SU-DHL-6 (cell line): ENCODE measurements around the gene SLC26A6.

ENCODE experiments used
- H2AFZ ChIP-seq: fragments of 200-600 bp; sonication (generic); 2 replicates; pipeline ENCODE4 v1.6.1; 2014; ENCODE audit warnings: low read depth, mild to moderate bottlenecking, moderate library complexity, mixed read lengths, antibody characterized with exemption, low read length; ENCODE audit not compliant: severe bottlenecking
- H3F3A ChIP-seq: fragments of 200-600 bp; shearing (Covaris generic); 2 replicates; pipeline ENCODE4 v1.6.0; 2016; ENCODE audit warnings: antibody characterized with exemption, mild to moderate bottlenecking; ENCODE audit not compliant: insufficient read depth
- H3K27ac ChIP-seq: fragments of 200-600 bp; sonication (generic); 2 replicates; pipeline ENCODE4 v1.5.1; 2016; ENCODE audit warnings: low read depth, mild to moderate bottlenecking, low read length, moderate library complexity, mixed read lengths
- H3K27me3 ChIP-seq: fragments of 200-600 bp; sonication (generic), shearing (Covaris generic); 2 replicates; pipeline ENCODE4 v1.6.0; 2014; ENCODE audit warnings: mild to moderate bottlenecking, low read length
- H3K36me3 ChIP-seq: fragments of 200-600 bp; sonication (generic); 2 replicates; pipeline ENCODE4 v1.6.1; 2014; ENCODE audit warnings: mild to moderate bottlenecking, low read length, mixed read lengths
- H3K4me2 ChIP-seq: fragments of 300-600, 200-600 bp; shearing (Covaris generic), sonication (generic); 2 replicates; pipeline ENCODE4 v1.6.0; 2014; ENCODE audit warnings: low read length, low read depth, mild to moderate bottlenecking; ENCODE audit not compliant: poor library complexity, severe bottlenecking
- H3K4me3 ChIP-seq: fragments of 200-600 bp; sonication (generic); 2 replicates; pipeline ENCODE4 v1.5.1; 2014; ENCODE audit warnings: antibody characterized with exemption, low read length, mild to moderate bottlenecking, mixed read lengths; ENCODE audit not compliant: insufficient read depth, poor library complexity, severe bottlenecking
- H3K79me2 ChIP-seq: fragments of 200-600 bp; sonication (generic); 2 replicates; pipeline ENCODE4 v1.6.1; 2014; ENCODE audit warnings: mild to moderate bottlenecking, low read length, moderate library complexity; ENCODE audit not compliant: insufficient read depth
- H3K9ac ChIP-seq: fragments of 200-600 bp; sonication (generic); 2 replicates; pipeline ENCODE4 v1.7.0; 2014; ENCODE audit warnings: mild to moderate bottlenecking, low read length
- H3K9me2 ChIP-seq: fragments of 200-600 bp; sonication (generic); replicated peaks from 2 replicates; pipeline ENCODE4 v1.6.1; 2014; ENCODE audit warnings: low read length; ENCODE audit not compliant: insufficient read depth
- H3K9me3 ChIP-seq: fragments of 200-600 bp; sonication (generic); 2 replicates; pipeline ENCODE4 v1.6.1; 2014; ENCODE audit warnings: low read length, mixed read lengths; ENCODE audit not compliant: insufficient read depth
- H4K20me1 ChIP-seq: fragments of 200-600 bp; sonication (generic); 2 replicates; pipeline ENCODE4 v1.6.1; 2014; ENCODE audit warnings: low read depth, mild to moderate bottlenecking, antibody characterized with exemption, low read length, moderate library complexity, mixed read lengths
- EZH2phosphoT487 ChIP-seq: fragments of 200-600 bp; sonication (generic), shearing (Covaris generic); conservative IDR thresholded peaks from 2 replicates; pipeline ENCODE4 v1.6.1; 2018; ENCODE audit warnings: mild to moderate bottlenecking, antibody characterized with exemption, low read length, moderate library complexity, mixed read lengths
- TF ChIP-seq, protein P1 (sequence below): fragments of 200-600 bp; sonication (generic); IDR thresholded peaks from one replicate; pipeline ENCODE4 v1.5.1; 2017; ENCODE audit warnings: antibody characterized with exemption, mild to moderate bottlenecking, low read length, moderate library complexity; ENCODE audit not compliant: insufficient read depth, poor library complexity, severe bottlenecking

The SLC26A6 gene, protein sequence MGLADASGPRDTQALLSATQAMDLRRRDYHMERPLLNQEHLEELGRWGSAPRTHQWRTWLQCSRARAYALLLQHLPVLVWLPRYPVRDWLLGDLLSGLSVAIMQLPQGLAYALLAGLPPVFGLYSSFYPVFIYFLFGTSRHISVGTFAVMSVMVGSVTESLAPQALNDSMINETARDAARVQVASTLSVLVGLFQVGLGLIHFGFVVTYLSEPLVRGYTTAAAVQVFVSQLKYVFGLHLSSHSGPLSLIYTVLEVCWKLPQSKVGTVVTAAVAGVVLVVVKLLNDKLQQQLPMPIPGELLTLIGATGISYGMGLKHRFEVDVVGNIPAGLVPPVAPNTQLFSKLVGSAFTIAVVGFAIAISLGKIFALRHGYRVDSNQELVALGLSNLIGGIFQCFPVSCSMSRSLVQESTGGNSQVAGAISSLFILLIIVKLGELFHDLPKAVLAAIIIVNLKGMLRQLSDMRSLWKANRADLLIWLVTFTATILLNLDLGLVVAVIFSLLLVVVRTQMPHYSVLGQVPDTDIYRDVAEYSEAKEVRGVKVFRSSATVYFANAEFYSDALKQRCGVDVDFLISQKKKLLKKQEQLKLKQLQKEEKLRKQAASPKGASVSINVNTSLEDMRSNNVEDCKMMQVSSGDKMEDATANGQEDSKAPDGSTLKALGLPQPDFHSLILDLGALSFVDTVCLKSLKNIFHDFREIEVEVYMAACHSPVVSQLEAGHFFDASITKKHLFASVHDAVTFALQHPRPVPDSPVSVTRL

DNA sequence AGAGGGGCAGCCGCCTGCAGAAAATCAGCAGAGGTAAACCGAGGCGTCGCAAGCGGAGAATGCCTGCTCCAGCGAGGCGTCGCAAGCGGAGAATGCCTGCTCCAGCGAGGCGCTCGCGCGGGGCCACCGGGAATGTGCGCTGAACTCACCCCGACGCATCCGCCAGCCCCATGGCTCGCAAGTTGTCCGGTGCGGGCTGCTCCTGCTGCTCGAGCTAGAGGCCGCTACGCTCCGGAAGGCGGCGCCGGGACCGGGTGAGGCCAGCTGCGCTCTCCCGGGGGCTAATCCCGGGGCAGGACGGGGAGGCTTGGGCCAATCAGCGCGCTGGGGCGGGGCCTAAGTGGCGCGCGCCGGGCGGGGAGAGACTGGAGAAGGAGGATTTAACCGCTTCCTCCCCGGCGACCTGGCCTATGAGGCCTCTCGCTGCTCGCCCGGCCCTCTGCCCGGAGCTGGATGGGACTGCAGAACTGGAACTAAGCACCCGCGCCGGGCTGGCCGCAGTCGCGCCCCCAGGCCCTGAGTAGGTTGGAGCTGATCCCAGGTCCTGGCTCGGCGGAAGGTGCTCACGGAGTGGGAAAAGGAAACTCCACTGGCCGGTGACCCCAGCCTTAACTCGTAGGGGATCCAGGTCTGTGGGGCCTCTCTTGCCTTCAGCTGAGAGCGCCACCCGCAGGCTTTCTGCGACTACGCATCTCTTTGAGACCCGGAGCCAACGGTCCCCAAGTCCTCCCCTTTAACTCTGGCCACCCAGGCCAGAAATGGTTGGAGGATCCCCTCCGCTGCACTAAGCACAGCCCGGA is at the start of gene SLC26A6:
SLC26A6 (minus strand) TSS at position 240 of the 800 bp plus-strand sequence; CDS start at position 172, 68 bp downstream.
- peak within 1 kb of the TSS; percentile 87 for H2AFZ ChIP-seq
- H3K27ac ChIP-seq, result peak within 1 kb of the TSS; percentile 54
- H3K9me3 ChIP-seq, result no peaks in the 10 kb centered on the region
- peak within 1 kb of the TSS; percentile 66 for H3K4me2 ChIP-seq
- H3K79me2 ChIP-seq, result no peaks in the 10 kb centered on the region
- H3K4me3 ChIP-seq, result peak within 1 kb of the TSS; percentile 71
- no peaks in the 10 kb centered on the region for H4K20me1 ChIP-seq
- no peaks in the 10 kb centered on the region for H3K27me3 ChIP-seq
- H3K36me3 ChIP-seq, result no peaks in the 10 kb centered on the region
- H3K9me2 ChIP-seq, result no peaks in the 10 kb centered on the region
- peak within 1 kb of the TSS; percentile 88 for H3K9ac ChIP-seq
- TF ChIP-seq, protein P1, sequence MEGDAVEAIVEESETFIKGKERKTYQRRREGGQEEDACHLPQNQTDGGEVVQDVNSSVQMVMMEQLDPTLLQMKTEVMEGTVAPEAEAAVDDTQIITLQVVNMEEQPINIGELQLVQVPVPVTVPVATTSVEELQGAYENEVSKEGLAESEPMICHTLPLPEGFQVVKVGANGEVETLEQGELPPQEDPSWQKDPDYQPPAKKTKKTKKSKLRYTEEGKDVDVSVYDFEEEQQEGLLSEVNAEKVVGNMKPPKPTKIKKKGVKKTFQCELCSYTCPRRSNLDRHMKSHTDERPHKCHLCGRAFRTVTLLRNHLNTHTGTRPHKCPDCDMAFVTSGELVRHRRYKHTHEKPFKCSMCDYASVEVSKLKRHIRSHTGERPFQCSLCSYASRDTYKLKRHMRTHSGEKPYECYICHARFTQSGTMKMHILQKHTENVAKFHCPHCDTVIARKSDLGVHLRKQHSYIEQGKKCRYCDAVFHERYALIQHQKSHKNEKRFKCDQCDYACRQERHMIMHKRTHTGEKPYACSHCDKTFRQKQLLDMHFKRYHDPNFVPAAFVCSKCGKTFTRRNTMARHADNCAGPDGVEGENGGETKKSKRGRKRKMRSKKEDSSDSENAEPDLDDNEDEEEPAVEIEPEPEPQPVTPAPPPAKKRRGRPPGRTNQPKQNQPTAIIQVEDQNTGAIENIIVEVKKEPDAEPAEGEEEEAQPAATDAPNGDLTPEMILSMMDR, result peak; percentile 58
- no peak for TF ChIP-seq EZH2phosphoT487
- no peaks in the 10 kb centered on the region for H3F3A ChIP-seq

DNA sequence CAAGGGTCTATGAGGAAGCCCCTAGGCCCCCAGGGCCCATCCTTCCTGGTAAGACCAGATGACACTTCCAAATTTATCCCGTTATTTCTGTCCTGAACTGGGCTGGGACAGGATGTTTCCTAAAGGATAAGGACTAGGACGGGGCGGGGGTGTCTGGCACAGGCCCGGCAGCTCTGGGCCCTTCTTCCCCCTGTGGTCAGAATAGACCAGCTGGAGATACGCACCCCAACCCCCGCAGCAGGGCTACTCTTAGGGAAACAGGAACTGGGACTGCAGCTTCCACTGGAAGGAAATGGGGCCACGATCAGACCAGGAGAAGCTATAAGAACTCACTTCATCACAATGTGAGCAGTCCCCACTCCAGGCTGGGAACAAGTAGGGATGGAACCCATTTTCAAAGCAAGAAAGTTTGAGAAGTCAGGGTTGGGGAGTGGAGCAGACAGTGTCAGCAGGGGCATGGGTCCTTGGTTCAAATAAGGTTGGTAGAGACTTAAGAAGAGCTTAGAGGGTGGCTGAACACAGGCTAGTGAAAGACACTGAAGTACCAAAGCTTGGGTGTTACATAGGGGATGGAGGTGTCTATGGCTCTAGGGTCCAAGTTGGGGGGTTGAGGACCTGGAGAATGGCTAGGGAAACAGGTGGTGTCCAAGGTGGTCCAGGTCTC is 49.4 kb upstream of the SLC26A6 start:
- H3K27me3 ChIP-seq, result no peaks in the 10 kb centered on the region
- peak overlapping the region; percentile 90 for H3K4me2 ChIP-seq
- H2AFZ ChIP-seq, result no peak overlapping the region
- peak overlapping the region; percentile 97 for H3K4me3 ChIP-seq
- peak overlapping the region; percentile 91 for H3K27ac ChIP-seq
- no peaks in the 10 kb centered on the region for H3K36me3 ChIP-seq
- H3K9ac ChIP-seq, result peak overlapping the region; percentile 95
- peaks cover 26% of the 10 kb centered on the region for H3F3A ChIP-seq
- H3K9me3 ChIP-seq, result no peaks in the 10 kb centered on the region
- no peaks in the 10 kb centered on the region for H4K20me1 ChIP-seq
- peaks cover 26% of the 10 kb centered on the region for H3K79me2 ChIP-seq
- H3K9me2 ChIP-seq, result no peaks in the 10 kb centered on the region
- TF ChIP-seq EZH2phosphoT487, result no peak
- TF ChIP-seq, protein P1, result no peak

DNA sequence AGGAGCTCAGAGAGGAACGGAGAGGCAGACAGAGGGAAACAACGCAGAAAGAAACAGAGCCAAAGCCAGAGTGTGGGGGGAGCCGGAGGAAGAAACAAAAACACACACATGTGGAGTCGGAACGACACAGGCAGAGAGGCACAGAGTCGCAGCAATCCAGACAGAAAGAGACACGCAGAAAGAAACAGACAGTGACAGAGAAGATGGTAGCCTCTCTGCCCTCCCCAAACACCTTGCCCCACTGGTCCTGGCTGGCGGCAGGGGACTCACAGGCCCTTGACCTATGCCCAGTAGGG is 48.7 kb upstream of the SLC26A6 start:
- Histone ChIP-seq H3K27me3 (no peaks in the 10 kb centered on the region), H3K9ac (peak overlapping the region; percentile 95), H3K79me2 (peaks cover 26% of the 10 kb centered on the region), H3K27ac (no peak overlapping the region), H3K9me3 (no peaks in the 10 kb centered on the region), H3K4me3 (peak overlapping the region; percentile 97), H4K20me1 (no peaks in the 10 kb centered on the region), H2AFZ (no peak overlapping the region), H3K36me3 (no peaks in the 10 kb centered on the region), H3F3A (peaks cover 26% of the 10 kb centered on the region), H3K4me2 (peak overlapping the region; percentile 90), H3K9me2 (no peaks in the 10 kb centered on the region)
- TF ChIP-seq, protein P1, result no peak
- no peak for TF ChIP-seq EZH2phosphoT487
